HG03108 (cell line): ENCODE data around the gene STK17A.

ENCODE experiments used
- ATAC-seq: cut with Tn5 transposase; IDR thresholded peaks from one replicate; pipeline ENCODE4 v1.9.1; 2021; ENCODE audit warnings: moderate library complexity; ENCODE audit not compliant: unreplicated experiment

The STK17A gene

GRCh38 chr7:43582503-43583423, at the start of gene STK17A:
STK17A (plus strand) TSS chr7:43583108; CDS start chr7:43583244, 136 bp downstream.
- peak; percentile 61 for ATAC-seq

- no peak for ATAC-seq
These were observed 49.0 kb upstream of the STK17A start for GRCh38 chr7:43533801-43534479.

GRCh38 chr7:43535031-43535451, 47.9 kb upstream of the STK17A start:
- no peak for ATAC-seq

GRCh38 chr7:43535810-43536585, 46.9 kb upstream of the STK17A start:
- ATAC-seq: no peak

DNA sequence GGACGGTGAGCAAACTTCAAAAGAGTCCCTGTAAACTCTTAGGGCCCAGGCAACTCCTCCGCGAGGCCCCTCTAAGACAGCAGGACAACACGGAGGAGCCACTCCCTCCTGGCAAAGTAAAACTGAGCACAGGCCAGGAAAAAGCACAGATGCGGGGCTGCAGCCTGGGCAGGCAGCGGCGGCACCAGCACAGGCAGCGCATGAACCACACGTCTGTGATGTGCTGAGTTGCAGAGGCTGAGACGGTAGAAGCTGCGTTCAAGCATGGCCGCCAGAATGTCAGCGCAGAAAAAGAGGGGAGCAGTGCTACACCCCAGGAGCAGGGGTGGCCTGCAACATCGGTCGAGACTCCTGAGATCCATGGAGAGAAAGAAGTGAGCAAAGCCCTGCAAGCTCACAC, 46.1 kb upstream of the STK17A start:
- no peak for ATAC-seq

- ATAC-seq: no peak
These were observed 45.0 kb upstream of the STK17A start for GRCh38 chr7:43537765-43538403.

DNA sequence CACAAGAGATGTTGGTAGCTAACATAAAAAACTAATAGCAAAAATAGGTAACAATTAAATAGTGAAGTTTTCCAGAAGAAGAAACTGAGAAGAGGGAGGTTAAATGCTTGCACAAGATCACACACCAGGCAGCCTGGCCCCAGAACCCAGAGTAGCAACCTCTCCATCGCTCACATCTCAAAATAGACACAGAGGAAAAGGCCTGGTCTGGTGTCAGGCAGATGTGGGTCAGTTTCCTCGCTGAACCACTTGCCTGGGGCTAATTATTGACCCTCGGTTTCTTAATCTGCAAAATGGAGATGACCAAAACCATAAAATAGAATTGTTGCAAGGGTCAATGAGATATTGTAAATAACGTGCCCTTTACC, 44.5 kb upstream of the STK17A start:
- no peak for ATAC-seq

DNA sequence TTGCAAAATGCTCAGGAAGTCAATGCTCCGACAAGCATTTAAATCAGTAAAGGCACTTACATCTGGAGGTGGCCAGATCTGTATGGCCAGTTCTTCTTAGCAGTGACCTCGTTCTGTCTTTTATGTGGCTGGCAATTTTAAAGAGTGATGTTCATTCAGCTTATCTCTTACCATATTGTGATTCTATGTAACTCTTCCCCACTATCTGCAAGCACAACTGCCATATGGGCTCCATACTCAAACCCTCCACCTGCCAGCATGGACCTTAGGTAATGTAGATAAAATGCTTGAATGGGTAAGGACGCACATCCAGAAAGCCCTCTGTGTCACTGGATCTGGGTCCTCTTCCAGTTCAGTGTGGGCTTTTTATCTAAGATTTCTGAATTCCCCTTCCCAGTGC, 42.4 kb upstream of the STK17A start:
- no peak for ATAC-seq

GRCh38 chr7:43542716-43543115, 40.2 kb upstream of the STK17A start:
- no peak for ATAC-seq

GRCh38 chr7:43546231-43546630, 36.7 kb upstream of the STK17A start:
- ATAC-seq: no peak

- ATAC-seq: no peak
These were observed 32.5 kb upstream of the STK17A start for GRCh38 chr7:43550427-43550826.

- no peak for ATAC-seq
These were observed 30.8 kb upstream of the STK17A start for GRCh38 chr7:43552122-43552521.

DNA sequence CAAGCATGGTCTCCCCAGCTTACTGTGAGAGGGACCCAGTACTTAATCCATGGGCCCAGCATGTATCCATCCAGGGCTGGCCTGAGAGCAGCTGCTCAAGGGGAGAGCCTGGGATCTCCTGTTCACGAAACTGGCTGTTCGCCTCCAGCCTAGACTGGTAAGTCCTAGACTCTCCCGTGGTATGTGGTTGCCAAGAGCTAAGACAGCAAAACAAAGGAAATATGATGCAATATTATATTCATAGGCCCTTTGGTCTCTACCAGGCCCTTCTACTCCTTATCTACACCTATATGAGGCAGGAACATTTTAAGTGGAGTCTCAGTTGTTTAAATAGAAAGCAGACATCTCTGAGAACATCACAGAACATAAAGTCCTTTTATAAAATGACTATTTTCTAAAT, 28.9 kb upstream of the STK17A start:
- no peak for ATAC-seq

GRCh38 chr7:43554423-43554822, 28.5 kb upstream of the STK17A start:
- no peak for ATAC-seq

DNA sequence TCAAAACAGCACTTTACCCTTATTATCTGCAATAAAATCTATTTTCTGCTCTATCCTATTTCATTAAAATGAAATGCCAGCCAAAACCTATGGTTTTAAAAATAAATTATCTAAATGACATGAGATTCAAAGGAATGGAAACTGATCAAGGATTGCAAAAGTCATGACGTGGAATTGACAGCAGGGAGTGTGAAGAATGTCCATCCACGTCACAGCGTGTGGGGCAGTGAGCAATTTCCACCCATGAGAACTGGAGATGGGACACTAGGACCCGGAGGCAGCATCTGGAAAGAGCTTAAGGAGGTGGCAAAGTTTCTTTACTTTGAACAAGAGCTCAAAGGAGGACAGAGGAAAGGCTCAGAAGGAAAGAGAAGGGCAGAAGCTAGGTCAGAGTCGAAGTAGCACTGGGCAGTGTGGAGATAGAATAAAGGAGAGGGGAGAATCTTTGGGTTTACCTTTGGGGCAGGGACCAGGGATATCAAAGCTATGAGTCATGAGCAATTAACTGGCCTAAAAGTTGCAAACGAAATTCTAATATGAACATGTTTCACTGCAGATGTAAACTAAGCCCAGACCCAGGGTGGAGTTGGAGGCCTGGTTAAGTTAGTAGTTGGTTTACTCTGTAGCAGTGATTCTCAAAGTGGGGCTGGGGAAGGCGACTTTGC, 24.9 kb upstream of the STK17A start:
- no peak for ATAC-seq

- no peak for ATAC-seq
These were observed 23.6 kb upstream of the STK17A start for GRCh38 chr7:43559171-43559945.

DNA sequence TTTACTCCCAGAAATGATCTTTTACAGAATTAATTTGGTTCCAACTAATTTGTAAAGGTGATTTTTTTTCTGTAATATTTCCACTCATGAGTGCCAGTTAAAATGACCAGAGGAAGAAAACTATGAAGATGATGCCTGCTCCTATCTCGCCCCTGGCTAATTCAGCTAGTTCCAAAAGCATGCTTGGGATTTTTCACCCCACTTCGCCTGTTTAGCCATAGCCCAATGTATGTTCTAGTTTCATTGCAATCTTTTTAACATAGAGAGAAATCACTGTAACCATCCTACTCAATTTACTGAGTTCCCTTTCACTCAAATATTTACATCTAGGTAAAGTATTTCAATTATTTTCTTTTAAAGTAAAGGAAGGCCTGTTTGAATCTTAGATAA, 23.0 kb upstream of the STK17A start:
- ATAC-seq: no peak

DNA sequence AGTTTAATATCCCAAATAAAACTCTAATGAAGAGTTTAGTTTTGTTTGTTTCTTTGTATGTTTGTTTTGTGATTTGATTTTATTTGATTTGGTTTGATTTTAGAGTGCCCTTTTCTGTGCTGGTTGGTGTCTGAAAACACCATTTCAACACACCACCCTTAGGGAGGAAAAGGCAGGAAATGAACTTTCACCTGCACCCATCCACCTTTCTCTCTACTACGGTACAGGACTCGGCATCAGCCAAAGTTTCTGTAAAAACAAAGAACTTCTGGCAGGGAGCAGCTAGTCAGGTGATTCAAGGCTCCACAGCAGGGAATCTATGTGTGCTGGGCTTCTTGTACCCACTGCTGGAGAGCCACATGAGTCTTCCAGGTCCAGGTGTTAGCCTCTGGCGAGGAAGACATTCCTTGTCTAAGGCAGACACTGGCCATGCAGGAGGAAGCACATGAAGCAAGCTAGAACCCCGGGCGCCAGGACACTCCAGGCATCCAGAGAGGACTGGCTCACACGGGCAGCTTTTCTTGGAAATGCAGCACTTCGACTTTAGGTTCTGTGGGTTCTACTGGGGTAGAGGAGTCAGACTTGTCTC, 22.1 kb upstream of the STK17A start:
- no peak for ATAC-seq

- no peak for ATAC-seq
These were observed 20.5 kb upstream of the STK17A start for GRCh38 chr7:43562383-43562782.
